NCI-H526 treated with DMSO at 0.1 percent for 48 hours (cell line): ENCODE results near the gene EID2B.

Experiments used
- DNase-seq: peaks from one replicate; lab custom pipeline; 2025; lab: John Stamatoyannopoulos, UW

EID2B gene

DNA sequence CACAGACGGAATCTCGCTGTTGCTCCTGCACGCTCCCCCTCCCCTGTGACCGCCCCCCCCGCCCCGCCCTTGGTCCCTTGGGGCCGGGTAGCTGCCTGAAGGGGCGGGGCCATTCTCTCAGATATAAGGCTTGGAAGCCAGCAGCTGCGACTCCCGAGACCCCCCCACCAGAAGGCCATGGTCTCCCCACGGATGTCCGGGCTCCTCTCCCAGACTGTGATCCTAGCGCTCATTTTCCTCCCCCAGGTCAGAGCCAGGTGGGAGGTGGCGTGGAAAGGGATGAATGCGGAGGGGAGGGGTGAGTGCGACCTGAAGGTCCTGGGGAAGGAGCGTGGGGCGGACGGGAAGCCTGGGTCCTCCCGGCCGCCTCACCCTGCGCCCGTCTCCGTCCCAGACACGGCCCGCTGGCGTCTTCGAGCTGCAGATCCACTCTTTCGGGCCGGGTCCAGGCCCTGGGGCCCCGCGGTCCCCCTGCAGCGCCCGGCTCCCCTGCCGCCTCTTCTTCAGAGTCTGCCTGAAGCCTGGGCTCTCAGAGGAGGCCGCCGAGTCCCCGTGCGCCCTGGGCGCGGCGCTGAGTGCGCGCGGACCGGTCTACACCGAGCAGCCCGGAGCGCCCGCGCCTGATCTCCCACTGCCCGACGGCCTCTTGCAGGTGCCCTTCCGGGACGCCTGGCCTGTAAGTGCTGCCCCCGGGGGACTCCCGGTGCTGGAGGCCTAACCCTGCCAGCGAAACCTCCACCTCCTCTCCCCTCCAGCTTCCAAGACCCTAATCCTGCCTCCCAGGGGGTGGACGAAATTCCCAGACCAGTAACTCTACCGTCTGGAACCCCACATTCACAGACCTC lies 33.6 kb downstream of the EID2B start, which contains the start of gene DLL3:
Gene DLL3, plus strand, starts transcription at position 150 of the 845 bp plus-strand sequence. Its CDS starts 28 bp downstream, at position 178.
- peak; percentile 61 for DNase-seq

DNA sequence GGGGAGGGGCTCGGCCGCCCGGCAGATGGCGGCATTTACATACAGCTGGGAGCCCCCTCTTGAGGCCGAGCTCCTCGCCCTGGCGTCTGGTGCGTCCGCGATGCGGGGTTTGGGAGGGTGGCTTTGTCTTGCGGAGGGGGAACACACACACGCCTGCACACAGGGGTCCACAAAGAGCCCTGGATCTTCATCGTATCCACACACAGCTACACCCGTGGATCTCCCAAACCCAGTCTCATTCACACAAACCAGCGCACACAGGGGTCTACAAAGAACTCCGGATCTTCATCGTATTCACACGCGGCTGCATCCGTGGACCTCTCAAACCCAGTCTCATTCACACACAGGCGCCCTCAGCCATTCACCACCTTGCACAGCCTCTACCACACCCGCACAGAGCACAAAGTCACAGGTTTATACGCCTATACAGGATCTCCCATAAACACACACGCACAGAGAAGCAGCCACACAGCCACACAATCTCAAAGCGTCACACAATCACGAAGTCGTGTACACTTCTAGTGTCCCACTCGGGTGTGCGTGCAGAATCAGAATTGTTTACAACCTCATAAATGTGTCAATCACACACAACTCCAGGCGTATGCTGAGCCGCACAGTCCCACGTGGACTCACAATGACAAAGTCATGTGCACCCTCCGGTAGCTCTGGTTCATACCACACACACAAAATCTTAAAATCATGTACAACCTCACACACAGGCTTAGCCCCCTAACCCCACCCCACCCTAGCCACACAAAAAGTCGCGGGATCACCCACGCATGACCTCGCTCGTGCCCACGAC lies 34.5 kb downstream of the EID2B start:
- DNase-seq, result peak; percentile 93

DNA sequence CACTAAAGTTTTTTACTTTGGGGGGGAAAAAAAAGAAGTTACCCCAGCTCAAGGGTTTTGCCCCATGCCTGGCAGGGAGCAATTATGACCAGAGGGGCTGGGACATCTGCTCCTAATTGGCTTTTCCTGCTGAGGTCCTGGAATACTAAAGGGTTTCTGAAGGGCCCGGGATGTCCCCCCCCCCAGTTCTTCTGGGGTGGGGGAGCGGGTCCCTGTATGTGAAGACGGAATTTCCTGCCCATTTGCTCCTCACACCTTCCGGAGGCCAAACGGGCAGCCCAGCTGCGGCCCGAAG lies 35.0 kb downstream of the EID2B start:
- no peak for DNase-seq

DNA sequence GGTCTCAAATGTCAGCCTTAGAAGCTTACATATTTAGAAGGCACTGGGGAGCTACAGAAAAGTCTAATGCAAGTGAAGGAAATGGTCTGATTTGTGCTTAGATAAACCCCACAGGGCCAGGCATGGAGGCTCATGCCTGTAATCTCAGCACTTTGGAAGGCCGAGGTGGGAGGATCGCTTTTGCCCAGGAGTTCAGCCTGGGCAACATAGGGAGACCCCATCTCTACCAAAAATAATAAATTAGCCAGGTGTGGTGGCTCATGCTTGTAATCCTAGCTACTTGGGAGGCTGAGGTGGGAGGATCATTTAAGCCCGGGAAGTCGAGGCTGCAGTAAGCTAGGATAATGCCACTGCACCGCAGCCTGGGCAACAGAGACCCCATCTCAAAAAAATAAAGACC lies 36.6 kb downstream of the EID2B start:
- DNase-seq, result no peak

DNA sequence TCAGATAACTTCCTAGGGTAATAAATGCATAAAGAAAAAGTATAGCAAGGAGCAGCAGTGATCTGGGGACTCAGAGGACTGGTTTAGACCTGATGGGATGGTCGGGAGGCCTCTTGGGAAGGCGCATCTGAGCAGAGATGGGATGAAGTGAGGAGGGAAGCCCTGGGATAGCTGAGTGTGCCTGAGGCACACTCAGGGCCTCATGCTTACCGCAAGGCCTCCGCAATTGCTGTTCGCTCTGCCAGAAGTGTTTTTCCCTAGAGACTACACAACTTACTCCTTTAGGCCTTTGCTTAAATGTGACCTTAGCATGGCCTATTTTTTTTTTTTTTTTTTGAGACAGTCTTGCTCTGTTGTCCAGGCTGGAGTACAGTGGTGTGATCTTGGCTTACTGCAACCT lies 38.0 kb downstream of the EID2B start:
- no peak for DNase-seq

DNA sequence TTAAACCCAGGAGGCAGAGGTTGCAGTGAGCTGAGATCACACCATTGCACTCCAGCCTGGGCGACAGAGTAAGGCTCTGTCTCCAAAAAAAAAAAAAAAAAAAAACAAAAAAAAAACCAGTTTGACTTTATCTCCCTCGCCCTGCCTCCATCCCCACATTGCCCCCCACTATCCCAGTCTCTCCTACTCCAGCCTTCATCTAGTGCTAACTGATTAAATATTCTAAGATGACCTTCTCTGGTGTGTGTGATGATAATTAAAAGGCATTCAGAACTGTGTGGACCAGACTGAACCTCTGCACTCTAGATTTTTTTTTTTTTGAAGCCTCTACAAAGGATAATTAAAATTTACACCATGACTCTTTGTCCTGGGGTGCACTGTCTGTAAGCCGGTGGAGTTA lies 39.9 kb downstream of the EID2B start:
- DNase-seq, result no peak

DNA sequence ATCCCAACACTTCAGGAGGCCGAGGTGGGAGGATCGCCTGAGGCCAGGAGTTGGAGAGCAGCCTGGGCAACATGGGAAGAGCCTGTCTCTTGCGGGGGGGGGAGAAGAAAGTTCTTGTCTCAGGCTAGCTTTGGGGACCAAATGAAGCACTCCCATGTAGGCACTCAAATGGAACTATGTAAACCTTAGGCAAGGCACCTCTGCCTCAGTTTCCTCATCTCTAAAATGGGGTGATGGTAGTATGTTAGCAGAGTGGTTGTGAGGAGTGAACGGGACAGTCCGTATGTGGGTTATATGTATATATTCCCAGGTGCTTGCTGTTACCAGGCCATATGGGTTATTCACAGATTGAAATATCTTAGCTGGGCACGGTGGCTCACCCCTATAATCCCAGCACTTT lies 40.4 kb downstream of the EID2B start:
- no peak for DNase-seq

DNA sequence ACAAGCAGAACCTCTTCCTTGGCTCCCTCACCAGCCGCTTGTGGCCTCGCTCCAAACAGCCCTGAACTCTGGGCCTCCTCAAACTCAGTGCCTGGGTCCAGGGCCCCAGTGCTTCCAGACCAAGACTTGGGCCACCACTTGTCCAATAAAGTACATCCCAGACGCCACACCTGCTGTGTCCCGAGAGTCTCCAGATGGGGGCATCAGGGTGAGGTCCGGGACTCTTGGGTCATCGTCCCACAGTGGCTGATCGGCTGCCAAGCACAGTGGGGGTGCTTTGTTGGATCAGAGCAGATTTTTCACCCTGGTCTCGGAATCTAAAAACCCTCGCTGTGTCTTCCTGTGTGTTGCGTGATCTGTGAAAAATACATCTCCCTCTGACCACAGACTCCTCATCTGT lies 42.9 kb downstream of the EID2B start:
- no peak for DNase-seq

DNA sequence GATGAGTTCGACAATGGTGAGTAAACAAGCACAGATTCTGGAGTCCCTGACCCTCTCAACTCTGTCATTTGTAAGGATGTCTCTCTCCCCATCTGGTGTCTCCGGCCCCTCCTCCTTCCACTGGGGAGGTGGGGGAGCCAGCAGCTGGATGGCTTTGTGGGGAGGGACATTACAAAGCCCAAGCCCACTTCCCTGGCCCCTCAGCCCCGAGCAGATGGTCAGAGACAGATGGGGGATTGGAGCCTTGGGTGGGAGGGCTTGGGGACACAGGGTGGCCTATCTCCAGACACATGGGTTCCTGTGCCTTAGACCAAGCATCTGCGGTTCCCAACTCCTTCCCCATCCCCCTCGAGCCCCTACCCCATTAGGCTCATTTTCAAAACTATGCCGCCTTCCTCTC lies 49.5 kb downstream of the EID2B start:
- no peak for DNase-seq

DNA sequence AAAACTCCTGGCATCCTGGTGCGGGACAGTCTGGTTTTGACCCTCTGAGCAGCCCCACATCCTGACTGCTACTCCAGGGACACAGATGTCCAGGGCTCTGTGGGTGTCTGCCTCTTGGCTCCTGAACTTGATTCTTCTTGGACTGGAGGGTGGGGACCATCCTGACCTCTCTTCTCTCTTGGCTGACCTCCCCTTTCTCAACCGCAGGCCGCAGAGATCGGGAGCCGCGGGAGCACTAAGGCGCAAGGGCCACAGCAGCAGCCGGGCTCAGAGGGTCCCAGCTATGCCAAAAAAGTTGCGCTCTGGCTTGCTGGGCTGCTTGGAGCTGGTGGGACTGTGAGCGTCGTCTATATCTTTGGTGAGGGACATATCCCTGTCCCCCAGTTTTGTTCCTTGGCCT lies 51.0 kb downstream of the EID2B start:
- DNase-seq, result no peak

DNA sequence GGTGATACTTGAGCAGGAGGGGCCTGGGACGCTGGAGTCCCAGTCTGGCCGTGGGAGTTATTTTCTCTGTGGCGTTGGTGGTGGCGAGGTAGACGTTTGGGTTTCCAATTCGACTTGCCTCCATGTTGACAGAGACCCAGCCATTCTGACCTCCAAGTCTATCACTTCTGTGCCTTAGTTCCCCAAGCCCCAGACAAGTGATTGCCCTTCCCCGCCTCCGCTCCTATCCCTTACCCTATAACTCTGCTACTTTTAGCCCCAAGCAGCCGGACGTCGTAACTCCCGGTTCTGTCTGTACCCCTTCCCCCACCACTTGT lies 51.5 kb downstream of the EID2B start:
- no peak for DNase-seq
